ENCODE results near the gene RIPOR1.
A peak's percentile ranks its signal among the peaks of the same experiment; 100 is the strongest.
"Not testable (repeated sequence)": the region's sequence is repeated elsewhere in the genome, so short reads cannot be mapped to it uniquely, and the experiment has no call there.

Gene RIPOR1

GRCh38 chr16:67528222-67528869 lies at the start of gene RIPOR1:
Gene RIPOR1, plus strand, starts transcription at chr16:67528829. Its CDS starts 9,618 bp downstream, at chr16:67538447.
- peak; percentile 46 to 57 for DNase-seq

- DNase-seq = peak; percentile 97 to 98
Measured at GRCh38 chr16:67480833-67481560, 47.6 kb upstream of the RIPOR1 start, which contains the start of gene ATP6V0D1. Gene ATP6V0D1, minus strand, starts transcription at chr16:67481157. Its CDS starts 71 bp downstream, at chr16:67481086.

DNA sequence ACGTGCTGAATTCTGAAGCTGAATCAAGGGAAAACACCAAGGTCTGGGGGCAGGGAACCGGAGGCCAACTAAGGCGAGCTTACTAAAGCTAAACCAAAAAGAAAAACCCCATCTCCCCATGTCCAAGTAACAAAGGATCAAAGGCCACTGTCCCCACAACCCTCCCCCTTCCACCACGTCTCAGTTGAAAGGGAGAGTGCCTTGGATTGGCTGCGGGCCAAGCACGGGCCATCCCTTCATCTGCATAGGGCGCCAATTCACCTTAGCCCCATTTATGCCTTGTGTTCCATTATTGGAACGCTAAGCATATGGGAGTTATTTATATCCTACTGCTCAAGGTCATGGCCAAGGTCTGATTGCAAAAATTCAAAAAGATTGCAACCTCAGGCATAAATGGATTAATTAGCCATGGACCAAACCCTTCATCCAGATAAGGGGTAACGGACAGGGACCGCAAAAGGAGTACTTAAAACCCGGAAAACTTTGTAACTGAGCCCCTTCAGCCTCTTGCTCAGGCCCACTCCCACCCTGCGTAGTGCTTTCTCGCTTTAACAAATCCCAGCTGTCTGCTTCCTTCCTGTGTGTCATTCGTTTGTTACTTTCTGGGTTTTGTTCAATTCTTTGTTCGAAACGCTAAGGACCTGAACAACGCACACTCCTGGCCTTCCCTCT lies 46.9 kb upstream of the RIPOR1 start:
- DNase-seq = peak; percentile 21 to 33

DNA sequence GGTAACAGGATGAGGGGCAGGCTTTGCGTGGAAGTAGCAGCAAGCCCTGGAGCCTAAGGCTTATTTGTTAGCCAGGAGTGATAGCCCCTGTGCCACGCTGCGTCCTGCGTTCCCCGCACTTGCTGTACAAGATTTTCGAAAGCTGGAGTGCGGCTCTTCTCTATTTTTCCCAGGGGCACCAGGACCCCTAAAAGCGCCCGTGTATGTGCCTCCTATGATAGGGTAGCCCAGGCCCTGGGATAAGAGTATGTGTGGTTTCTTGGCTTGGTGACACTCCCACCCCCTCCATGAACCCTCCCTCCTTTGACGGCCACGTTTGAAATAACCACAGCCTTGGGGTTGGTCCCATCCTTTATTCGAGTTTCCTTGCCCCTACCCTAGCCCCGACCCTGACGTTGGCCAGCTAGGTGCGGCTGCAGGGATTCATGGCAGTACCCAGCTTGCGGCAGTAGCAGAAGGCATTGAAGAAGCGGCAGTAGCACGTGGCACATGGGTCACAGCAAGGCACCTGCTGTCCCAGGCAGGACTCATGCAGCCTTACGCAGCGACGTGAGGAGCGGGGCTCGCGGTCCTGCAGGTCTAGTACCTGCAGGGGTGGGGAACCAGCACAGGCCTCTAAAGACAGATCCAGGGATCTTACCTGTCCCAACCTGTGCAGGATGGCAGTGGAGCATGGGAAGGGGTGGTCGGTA lies 46.2 kb upstream of the RIPOR1 start:
- DNase-seq = no peak

GRCh38 chr16:67483150-67483549 lies 45.5 kb upstream of the RIPOR1 start, which contains the start of gene AGRP:
Gene AGRP, minus strand, starts transcription at chr16:67483547. Its CDS starts 149 bp downstream, at chr16:67483398.
- no peak for DNase-seq

DNA sequence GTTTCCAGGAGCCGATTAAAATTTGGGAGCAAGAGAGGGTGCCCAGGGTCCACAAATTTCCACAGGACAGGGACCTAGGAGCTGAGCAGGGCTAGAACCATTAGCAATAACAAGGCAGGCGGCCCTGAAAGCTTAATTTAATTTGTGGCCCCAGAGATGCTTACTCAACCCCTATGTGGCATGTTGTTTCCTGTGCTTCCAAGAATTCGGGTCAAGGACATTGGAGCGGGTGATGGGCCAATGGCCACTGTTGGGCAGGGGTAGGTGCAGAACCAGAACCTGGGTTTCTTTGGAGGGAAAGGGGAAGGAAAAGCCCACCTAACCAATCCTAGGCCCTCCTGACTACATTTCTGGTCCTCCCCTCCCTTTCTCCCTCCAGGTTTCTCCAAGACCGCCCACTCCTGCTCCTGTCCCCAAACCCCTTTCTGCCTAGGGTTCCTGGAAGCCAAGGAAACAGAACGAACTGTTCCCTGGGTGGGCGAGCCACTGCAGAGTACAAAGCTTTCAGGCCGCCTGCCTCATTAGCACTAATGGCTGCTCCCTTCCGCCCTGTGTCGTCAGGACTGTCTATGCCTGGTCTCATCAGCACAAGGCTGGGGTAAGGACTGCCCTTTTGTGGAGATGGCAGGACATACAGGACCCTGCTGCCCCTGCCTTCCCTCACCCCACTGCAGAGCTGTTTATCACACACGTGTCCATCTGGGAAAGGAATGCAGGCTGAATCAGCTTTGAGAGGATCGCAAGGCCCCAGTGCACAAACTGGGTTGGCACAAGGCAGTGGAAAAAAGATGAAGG lies 44.7 kb upstream of the RIPOR1 start:
- no peak for DNase-seq

DNA sequence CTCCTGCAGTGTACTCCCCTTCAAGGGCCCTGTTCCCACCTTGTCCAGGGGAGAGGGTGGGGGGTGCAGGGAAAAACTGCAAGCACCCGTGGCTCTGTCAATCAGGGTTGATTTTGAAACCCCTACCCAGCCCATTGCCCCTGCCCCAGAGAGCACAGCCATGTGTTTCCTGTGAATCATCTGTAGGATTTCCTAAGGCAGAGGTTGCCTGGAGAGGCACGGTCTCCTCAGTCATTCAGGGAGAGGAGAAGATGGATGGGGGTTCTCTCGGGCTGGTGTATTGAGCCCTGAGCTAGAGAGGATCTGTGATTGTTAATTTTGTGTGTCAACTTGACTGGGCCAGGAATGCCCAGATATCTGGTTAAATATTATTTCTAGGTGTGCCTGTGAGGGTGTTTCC lies 41.8 kb upstream of the RIPOR1 start:
- no peak for DNase-seq

- not testable (repeated sequence) for DNase-seq
Measured at GRCh38 chr16:67487561-67487960, 41.1 kb upstream of the RIPOR1 start.

- DNase-seq = no peak
Measured at GRCh38 chr16:67489401-67490083, 39.1 kb upstream of the RIPOR1 start.

- no peak for DNase-seq
Measured at GRCh38 chr16:67490335-67491096, 38.1 kb upstream of the RIPOR1 start.

- no peak for DNase-seq
Measured at GRCh38 chr16:67499106-67499505, 29.5 kb upstream of the RIPOR1 start.

- peak in 1 of 2 experiments; percentile 56 for DNase-seq
Measured at GRCh38 chr16:67504031-67505021, 24.3 kb upstream of the RIPOR1 start.

DNA sequence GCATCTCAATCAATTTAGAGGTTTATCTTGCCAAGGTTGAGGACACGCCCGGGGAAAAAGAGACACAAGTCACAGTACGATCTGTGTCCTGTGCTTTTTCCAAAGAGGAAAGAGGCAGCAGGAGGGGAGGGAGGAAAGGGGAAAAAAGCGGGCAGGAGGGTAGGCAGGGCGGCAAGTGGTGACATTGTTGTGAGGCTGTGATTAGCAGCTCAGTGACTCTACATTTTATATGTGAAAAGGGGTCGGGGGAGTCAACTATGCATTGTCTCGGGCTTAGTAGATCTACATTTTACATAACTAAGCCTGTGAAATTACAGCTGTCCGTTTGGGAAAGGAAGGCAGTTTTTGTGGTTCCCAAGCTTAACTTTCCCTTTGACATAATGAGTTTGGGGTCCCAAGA lies 22.2 kb upstream of the RIPOR1 start:
- no peak for DNase-seq

DNA sequence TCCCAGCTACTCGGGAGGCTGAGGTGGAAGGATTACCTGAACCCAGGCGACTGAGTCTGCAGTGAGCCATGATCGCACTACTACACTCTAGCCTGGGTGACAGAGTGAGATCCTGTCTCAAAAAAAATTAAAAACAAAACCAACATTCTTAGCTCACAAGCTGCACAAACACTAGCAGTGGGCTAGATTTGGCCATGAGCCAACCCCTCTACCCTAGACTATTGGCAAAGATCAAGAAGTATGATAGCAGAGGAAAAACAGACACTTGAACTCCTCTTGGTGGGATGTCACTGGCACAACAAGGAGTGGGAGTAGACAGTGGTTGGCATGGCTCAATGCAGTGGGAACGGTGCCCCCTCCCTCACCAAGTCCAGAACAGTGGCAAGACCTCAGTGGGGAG lies 19.6 kb upstream of the RIPOR1 start:
- DNase-seq = no peak

DNA sequence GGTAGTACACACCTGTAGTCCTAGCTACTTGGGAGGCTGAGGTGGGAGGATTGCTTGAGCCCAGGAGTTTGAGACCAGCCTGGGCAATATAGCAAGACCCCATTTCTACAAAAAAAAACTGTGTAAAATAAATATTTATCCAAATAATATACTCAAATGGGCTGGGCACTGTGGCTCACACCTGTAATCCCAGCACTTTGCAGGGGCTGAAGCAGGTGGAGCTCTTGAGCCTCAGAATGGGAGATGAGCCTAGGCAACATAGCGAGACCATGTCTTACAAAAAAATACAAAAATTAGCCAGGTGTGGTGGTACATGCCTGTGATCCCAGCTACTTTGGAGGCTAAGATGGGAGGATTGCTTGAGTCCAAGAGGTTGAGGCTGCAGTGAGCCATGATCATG lies 14.7 kb upstream of the RIPOR1 start:
- not testable (repeated sequence) for DNase-seq

- peak; percentile 67 to 75 for DNase-seq
Measured at GRCh38 chr16:67514382-67514828, 14.2 kb upstream of the RIPOR1 start.

DNA sequence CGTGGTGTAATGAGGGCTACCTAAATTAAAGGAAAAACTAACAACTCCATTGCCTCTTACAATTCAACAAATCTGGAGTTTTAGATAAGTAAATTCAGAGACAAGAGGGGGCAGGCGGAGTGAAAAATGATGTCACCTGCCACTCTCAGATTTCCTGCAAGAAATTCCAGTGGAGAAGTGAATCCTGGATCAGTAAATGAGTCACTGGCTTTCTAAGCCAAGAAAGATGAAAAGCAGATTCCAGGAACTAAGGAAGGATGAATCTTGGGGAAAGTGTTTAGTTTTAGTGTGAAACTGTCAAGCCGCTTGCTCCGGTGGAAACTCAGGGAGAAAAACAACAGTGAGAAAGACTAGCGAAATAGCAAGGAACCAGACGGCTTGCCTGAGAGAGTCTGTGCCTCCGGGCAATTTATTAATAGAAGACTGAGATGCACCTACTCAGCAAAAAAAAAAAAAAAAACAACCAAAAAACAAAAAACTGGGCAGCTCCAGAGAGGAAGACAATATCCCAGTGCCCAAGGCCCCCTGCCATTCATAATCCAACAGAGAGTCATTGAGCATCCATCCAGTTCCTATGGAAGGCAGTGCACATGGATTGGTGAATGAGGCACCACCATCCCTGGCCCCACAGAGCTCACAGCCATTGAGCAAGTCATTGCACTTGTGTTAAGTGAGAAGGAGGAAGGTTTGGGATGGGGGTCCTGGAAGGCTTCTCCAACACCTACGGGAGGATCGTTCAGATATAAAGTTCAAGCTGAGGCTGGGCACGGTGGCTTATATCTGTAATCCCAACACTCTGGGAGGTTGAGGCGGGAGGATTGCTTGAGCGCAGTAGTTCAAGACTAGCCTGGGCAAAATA lies 12.1 kb upstream of the RIPOR1 start:
- no peak for DNase-seq

- no peak for DNase-seq
Measured at GRCh38 chr16:67517155-67517445, 11.5 kb upstream of the RIPOR1 start.

Measured in stimulated activated CD4-positive, alpha-beta T cell treated with anti-CD3 and anti-CD28 coated beads, Interleukin-4, amount 100 ng/mL, for 4 hours (primary cell).